Neural progenitor cell (in vitro differentiated cells): ENCODE data around the gene NPC1. TPM values are rescaled to one million over a fixed set of nuclear protein-coding genes. Genes with fewer than 3 reads are reported as not detected.

ENCODE experiments used
- DNase-seq: peaks from one replicate; pipeline ENCODE4 v3.0.0-alpha.2; 2016; ENCODE audit warnings: low spot score
- H2AFZ ChIP-seq: fragments of 200-600 bp; sonication (generic); replicated peaks from 2 replicates; pipeline ENCODE4 v1.6.1; 2016; ENCODE audit warnings: antibody characterized with exemption
- H3F3A ChIP-seq: fragments of 200-600 bp; sonication (generic); 2 replicates; pipeline ENCODE4 v1.6.1; 2016; ENCODE audit warnings: antibody characterized with exemption, low read depth
- H3K27ac ChIP-seq: fragments of 200-600 bp; sonication (generic); 2 replicates; pipeline ENCODE4 v1.5.1; 2016; ENCODE audit warnings: mild to moderate bottlenecking
- H3K27me3 ChIP-seq: fragments of 200-600 bp; sonication (generic); 2 replicates; pipeline ENCODE4 v1.6.1; 2016; ENCODE audit warnings: mild to moderate bottlenecking, moderate library complexity
- H3K36me3 ChIP-seq: fragments of 200-600 bp; sonication (generic); 2 replicates; pipeline ENCODE4 v1.5.1; 2016
- H3K4me1 ChIP-seq: fragments of 200-600 bp; sonication (generic); 2 replicates; pipeline ENCODE4 v1.6.1; 2016; ENCODE audit warnings: mixed run types
- H3K4me2 ChIP-seq: fragments of 200-600 bp; sonication (generic); 2 replicates; pipeline ENCODE4 v1.6.1; 2016
- H3K4me3 ChIP-seq: fragments of 200-600 bp; sonication (generic); 2 replicates; pipeline ENCODE4 v1.5.1; 2016
- H3K79me2 ChIP-seq: fragments of 200-600 bp; sonication (generic); 2 replicates; pipeline ENCODE4 v1.6.1; 2016; ENCODE audit warnings: low read depth
- H3K9ac ChIP-seq: fragments of 200-600 bp; sonication (generic); 2 replicates; pipeline ENCODE4 v1.6.1; 2016
- H3K9me3 ChIP-seq: fragments of 200-600 bp; sonication (generic); 2 replicates; pipeline ENCODE4 v1.5.1; 2016; ENCODE audit warnings: low read depth
- H4K20me1 ChIP-seq: fragments of 200-600 bp; sonication (generic); 2 replicates; pipeline ENCODE4 v1.6.1; 2016; ENCODE audit warnings: low read depth
- H3K27ac Mint-ChIP-seq: 3 replicates; pipeline ENCODE4 v1.8.0; 2021; ENCODE audit warnings: mixed read lengths
- H3K27me3 Mint-ChIP-seq: 2 replicates; pipeline ENCODE4 v1.8.0; 2022; ENCODE audit warnings: low read depth, mild to moderate bottlenecking, inconsistent platforms, moderate library complexity, mixed read lengths; ENCODE audit not compliant: insufficient read depth
- H3K36me3 Mint-ChIP-seq: 3 replicates; pipeline ENCODE4 v1.8.0; 2021; ENCODE audit warnings: mixed read lengths
- H3K4me1 Mint-ChIP-seq: 3 replicates; pipeline ENCODE4 v1.8.0; 2021; ENCODE audit warnings: mixed read lengths
- H3K4me3 Mint-ChIP-seq: 3 replicates; pipeline ENCODE4 v1.8.0; 2021; ENCODE audit warnings: mild to moderate bottlenecking, moderate library complexity, mixed read lengths
- H3K9me3 Mint-ChIP-seq: 3 replicates; pipeline ENCODE4 v1.8.0; 2020; ENCODE audit warnings: mixed read lengths
- CTCF ChIP-seq: fragments of 200-600 bp; sonication (generic); IDR thresholded peaks from 2 replicates; pipeline ENCODE4 v1.5.1; 2017; ENCODE audit warnings: antibody characterized with exemption, mild to moderate bottlenecking
- EZH2 ChIP-seq: fragments of 200-600 bp; sonication (generic); IDR thresholded peaks from 2 replicates; pipeline ENCODE4 v1.6.1; 2017; ENCODE audit warnings: antibody characterized with exemption, mild to moderate bottlenecking, moderate library complexity
- EZH2phosphoT487 ChIP-seq: fragments of 200-600 bp; sonication (generic); IDR thresholded peaks from 2 replicates; pipeline ENCODE4 v1.6.1; 2017; ENCODE audit warnings: antibody characterized with exemption
- total RNA-seq: library from RNA; depleted of rRNA; stranded (reverse); fragments of >200 nt; gene quantifications from 2 replicates; pipeline ENCODE4 v1.2.3, GENCODE V29; 2015; ENCODE audit warnings: low replicate concordance

The NPC1 gene
- total RNA-seq, 1 donor from 2014 or later, result 20.9 TPM

- H3K36me3 ChIP-seq, result no peaks in the 10 kb centered on the region
- Mint-ChIP-seq H3K27ac (no peak overlapping the region), H3K4me3 (no peak overlapping the region), H3K27me3 (no peaks in the 10 kb centered on the region), H3K36me3 (no peaks in the 10 kb centered on the region), H3K9me3 (no peaks in the 10 kb centered on the region), H3K4me1 (peaks cover 3% of the 10 kb centered on the region)
- no peaks in the 10 kb centered on the region for H3K79me2 ChIP-seq
- TF ChIP-seq CTCF (no peak), EZH2 (no peak), EZH2phosphoT487 (no peak)
- H3K4me2 ChIP-seq, result no peak overlapping the region
- H3K4me3 ChIP-seq, result no peak overlapping the region
- H3F3A ChIP-seq, result peaks cover 3% of the 10 kb centered on the region
- no peak for DNase-seq
- H3K27ac ChIP-seq, result no peak overlapping the region
- no peak overlapping the region for H3K9ac ChIP-seq
- H3K4me1 ChIP-seq, result no peaks in the 10 kb centered on the region
- no peak overlapping the region for H2AFZ ChIP-seq
- no peaks in the 10 kb centered on the region for H3K9me3 ChIP-seq
- no peaks in the 10 kb centered on the region for H3K27me3 ChIP-seq
- H4K20me1 ChIP-seq, result no peaks in the 10 kb centered on the region
Measured at GRCh38 chr18:23634692-23635091, 48.4 kb upstream of the NPC1 start.

- Histone ChIP-seq H3K36me3 (no peaks in the 10 kb centered on the region), H3K27ac (no peak overlapping the region), H4K20me1 (no peaks in the 10 kb centered on the region), H3F3A (peaks cover 3% of the 10 kb centered on the region), H3K27me3 (no peaks in the 10 kb centered on the region), H3K79me2 (no peaks in the 10 kb centered on the region), H3K9ac (no peak overlapping the region), H3K9me3 (no peaks in the 10 kb centered on the region), H2AFZ (no peak overlapping the region), H3K4me1 (no peaks in the 10 kb centered on the region), H3K4me2 (no peak overlapping the region), H3K4me3 (no peak overlapping the region)
- H3K4me1 Mint-ChIP-seq, result peaks cover 3% of the 10 kb centered on the region
- no peaks in the 10 kb centered on the region for H3K36me3 Mint-ChIP-seq
- no peak overlapping the region for H3K4me3 Mint-ChIP-seq
- H3K27ac Mint-ChIP-seq, result no peak overlapping the region
- no peak for TF ChIP-seq EZH2
- no peak for TF ChIP-seq EZH2phosphoT487
- TF ChIP-seq CTCF, result no peak
- H3K9me3 Mint-ChIP-seq, result no peaks in the 10 kb centered on the region
- DNase-seq, result no peak
- H3K27me3 Mint-ChIP-seq, result no peaks in the 10 kb centered on the region
Measured at GRCh38 chr18:23632615-23633014, 46.3 kb upstream of the NPC1 start.

GRCh38 chr18:23631746-23632145 is 45.4 kb upstream of the NPC1 start:
- H2AFZ ChIP-seq, result peak overlapping the region; percentile 93
- H3K4me3 Mint-ChIP-seq, result no peak overlapping the region
- peaks cover 3% of the 10 kb centered on the region for H3K4me1 Mint-ChIP-seq
- H3K27ac Mint-ChIP-seq, result no peak overlapping the region
- no peaks in the 10 kb centered on the region for H3K79me2 ChIP-seq
- H4K20me1 ChIP-seq, result no peaks in the 10 kb centered on the region
- H3K9me3 ChIP-seq, result no peaks in the 10 kb centered on the region
- no peak overlapping the region for H3K27ac ChIP-seq
- H3K36me3 ChIP-seq, result no peaks in the 10 kb centered on the region
- no peaks in the 10 kb centered on the region for H3K9me3 Mint-ChIP-seq
- peak overlapping the region; percentile 60 for H3K4me2 ChIP-seq
- H3K9ac ChIP-seq, result no peak overlapping the region
- no peaks in the 10 kb centered on the region for H3K36me3 Mint-ChIP-seq
- no peaks in the 10 kb centered on the region for H3K4me1 ChIP-seq
- no peaks in the 10 kb centered on the region for H3K27me3 Mint-ChIP-seq
- H3K27me3 ChIP-seq, result no peaks in the 10 kb centered on the region
- TF ChIP-seq EZH2, result no peak
- no peak for TF ChIP-seq EZH2phosphoT487
- TF ChIP-seq CTCF, result no peak
- peak overlapping the region; percentile 16 for H3K4me3 ChIP-seq
- peaks cover 3% of the 10 kb centered on the region for H3F3A ChIP-seq
- peak; percentile 48 for DNase-seq
